GM12864 (cell line): Measurements from ENCODE around the gene CEP126.

Source experiments
- DNase-seq: peaks from one replicate; pipeline ENCODE4 v3.0.0-alpha.2; 2011; ENCODE audit warnings: low read depth
- H3K4me3 ChIP-seq: 2 replicates; pipeline ENCODE4 v1.5.1; 2011; ENCODE audit warnings: mild to moderate bottlenecking, low read depth, low read length, control low read depth
- CTCF ChIP-seq: IDR thresholded peaks from 2 replicates; pipeline ENCODE4 v1.5.1; 2011; ENCODE audit warnings: low read depth, mild to moderate bottlenecking, moderate library complexity, low read length, control low read depth, inconsistent platforms; ENCODE audit errors: missing control alignments

CEP126 gene

GRCh38 chr11:101914738-101915426 lies at the start of gene CEP126:
TSS of gene CEP126 (plus strand) at chr11:101915010. CDS start at chr11:101915285, 275 bp downstream.
- peak; percentile 48 for DNase-seq
- H3K4me3 ChIP-seq = peak within 1 kb of the TSS; percentile 63
- no peak for TF ChIP-seq CTCF

- TF ChIP-seq CTCF = no peak
- no peak overlapping the region for H3K4me3 ChIP-seq
- DNase-seq = no peak
These were observed 48.0 kb upstream of the CEP126 start for GRCh38 chr11:101866619-101867491.

GRCh38 chr11:101867951-101868350 lies 46.9 kb upstream of the CEP126 start:
- H3K4me3 ChIP-seq = no peak overlapping the region
- DNase-seq = no peak
- TF ChIP-seq CTCF = no peak

GRCh38 chr11:101870510-101870909 lies 44.3 kb upstream of the CEP126 start:
- no peak for TF ChIP-seq CTCF
- no peak for DNase-seq
- H3K4me3 ChIP-seq = no peak overlapping the region

- TF ChIP-seq CTCF = no peak
- no peak for DNase-seq
- no peak overlapping the region for H3K4me3 ChIP-seq
These were observed 42.5 kb upstream of the CEP126 start for GRCh38 chr11:101872171-101872882.

GRCh38 chr11:101880222-101880621 lies 34.6 kb upstream of the CEP126 start:
- TF ChIP-seq CTCF = peak; percentile 50
- peak; percentile 5 for DNase-seq
- H3K4me3 ChIP-seq = no peak overlapping the region
